ENCODE measurements around the gene ERGIC3.
"Not testable (repeated sequence)": the region's sequence is repeated elsewhere in the genome, so short reads cannot be mapped to it uniquely, and the experiment has no call there.

The ERGIC3 gene

GRCh38 chr20:35541783-35542662, at the start of gene ERGIC3:
TSS of gene ERGIC3 (plus strand) at chr20:35542078. CDS start at chr20:35542098, 20 bp downstream.
- DNase-seq: peak; percentile 99

DNA sequence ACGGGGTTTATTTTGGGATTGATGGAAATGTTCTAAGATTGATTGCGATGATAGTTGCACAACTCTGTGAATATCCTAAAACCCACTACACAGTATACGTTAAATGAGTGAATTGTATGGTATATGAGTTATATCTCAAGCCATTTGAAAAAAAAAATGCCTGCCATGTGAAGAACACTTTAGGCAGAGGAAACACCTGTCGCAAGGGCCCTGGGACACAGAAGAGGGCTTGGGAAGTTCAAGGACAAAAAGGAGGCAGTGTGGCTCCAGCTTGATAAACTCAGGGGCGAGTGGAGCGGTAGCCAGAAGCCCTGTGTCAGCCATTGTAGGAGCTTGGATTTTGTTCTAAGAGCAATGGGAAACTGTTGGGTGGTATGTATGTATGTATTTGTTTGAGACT, 49.5 kb upstream of the ERGIC3 start:
- DNase-seq: no peak

DNA sequence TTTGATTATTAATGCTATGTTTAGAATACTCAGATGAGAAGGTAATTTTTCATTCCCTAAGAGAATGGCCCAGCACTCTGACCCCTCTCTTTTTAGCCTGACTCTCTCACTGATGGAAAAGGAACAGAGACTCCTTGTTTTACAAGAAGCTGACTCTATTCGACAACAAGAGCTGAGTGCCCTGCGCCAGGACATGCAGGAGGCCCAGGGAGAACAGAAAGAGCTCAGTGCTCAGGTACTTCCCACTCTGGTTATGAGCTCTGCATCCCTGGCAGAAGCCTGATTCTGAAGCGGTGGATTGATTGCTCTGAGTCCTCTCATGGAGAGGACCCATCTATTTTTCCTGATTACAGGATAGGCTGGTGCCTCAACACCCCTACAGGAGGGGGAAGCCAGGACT, 45.4 kb upstream of the ERGIC3 start:
- DNase-seq: no peak

DNA sequence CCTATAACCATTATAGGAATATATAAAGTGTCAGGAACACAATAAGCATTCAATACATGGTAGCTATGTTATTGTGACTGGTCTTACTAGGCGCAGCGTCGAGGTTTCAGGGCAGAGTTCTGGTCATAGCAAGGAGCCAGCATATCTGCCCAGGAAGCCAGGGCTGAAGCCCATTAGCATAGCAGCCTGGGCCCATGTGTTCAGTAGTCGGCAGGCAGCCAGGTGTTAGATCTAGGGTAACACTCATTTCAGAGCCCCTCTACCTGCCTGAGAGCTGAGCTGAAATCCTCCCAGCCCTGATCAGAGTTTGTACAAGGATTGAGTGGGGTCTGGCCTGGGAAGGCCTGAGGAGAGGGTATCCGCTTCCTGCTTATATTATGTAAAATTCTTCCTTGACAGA, 44.6 kb upstream of the ERGIC3 start:
- DNase-seq: no peak

DNA sequence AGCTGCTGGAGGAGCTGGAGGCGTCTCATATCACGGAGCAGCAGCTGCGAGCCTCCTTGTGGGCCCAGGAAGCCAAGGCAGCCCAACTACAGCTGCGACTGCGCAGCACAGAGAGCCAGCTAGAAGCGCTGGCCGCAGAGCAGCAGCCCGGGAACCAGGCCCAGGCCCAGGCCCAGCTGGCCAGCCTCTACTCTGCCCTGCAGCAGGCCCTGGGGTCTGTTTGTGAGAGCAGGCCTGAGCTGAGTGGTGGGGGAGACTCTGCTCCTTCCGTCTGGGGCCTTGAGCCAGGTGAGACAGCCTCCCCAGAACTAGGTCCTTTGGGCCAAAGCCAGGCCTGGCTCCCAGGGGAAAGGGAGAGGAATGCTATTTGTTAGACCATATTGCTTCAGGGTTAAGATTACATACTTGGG, 44.1 kb upstream of the ERGIC3 start:
- no peak for DNase-seq

- DNase-seq: no peak
Observed at GRCh38 chr20:35499271-35499670, 42.6 kb upstream of the ERGIC3 start.

- no peak for DNase-seq
Observed at GRCh38 chr20:35502352-35502751, 39.5 kb upstream of the ERGIC3 start.

GRCh38 chr20:35503281-35503680, 38.6 kb upstream of the ERGIC3 start:
- DNase-seq: no peak

- DNase-seq: no peak
Observed at GRCh38 chr20:35503841-35504561, 37.9 kb upstream of the ERGIC3 start.

DNA sequence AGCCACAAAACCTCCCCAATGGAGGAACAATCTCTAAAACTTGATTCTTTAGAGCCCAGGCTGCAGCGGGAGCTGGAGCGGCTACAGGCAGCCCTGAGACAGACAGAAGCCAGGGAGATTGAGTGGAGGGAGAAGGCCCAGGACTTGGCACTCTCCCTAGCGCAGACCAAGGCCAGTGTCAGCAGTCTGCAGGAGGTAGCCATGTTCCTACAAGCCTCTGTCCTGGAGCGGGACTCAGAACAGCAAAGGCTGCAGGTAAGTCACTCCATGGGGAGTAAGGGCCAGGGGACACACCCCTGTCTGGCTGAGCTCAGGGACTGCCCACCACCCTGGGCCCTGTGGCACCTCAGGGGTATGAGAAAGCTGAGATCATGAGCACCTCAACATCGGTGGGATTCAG, 37.1 kb upstream of the ERGIC3 start:
- no peak for DNase-seq

GRCh38 chr20:35506179-35506578, 35.7 kb upstream of the ERGIC3 start:
- no peak for DNase-seq

GRCh38 chr20:35506872-35507638, 34.8 kb upstream of the ERGIC3 start:
- no peak for DNase-seq

DNA sequence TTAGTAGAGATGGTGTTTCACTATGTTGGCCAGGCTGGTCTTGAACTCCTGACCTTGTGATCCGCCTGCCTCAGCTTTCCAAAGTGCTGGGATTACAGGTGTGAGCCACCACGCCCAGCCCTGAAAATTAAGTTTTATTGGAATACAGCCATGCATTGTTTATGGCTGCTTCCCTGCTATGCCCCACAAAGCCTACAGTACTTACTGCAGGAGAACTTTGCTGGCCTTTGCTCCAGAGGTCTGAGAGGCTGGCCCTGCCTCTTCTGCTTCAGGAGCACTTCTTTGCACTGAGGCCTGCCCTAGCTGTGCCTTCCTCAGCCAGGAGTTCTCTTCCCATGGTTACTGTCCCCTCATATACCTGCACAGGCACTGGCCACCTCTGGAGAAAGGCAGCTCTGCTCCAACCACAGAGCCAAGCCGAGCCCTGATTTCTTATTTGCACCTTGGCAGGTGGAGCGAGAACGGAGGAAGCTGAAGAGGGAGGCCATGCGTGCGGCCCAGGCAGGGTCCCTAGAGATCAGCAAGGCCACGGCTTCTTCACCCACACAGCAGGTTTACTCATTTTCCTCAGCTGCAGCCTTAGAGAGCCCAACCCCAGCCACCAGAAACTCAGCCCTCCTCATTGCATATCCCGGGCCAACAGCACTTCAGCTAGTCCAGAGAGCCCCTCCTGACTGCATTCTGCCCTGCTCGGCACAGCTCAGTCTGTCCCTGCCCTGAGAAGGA, 33.2 kb upstream of the ERGIC3 start:
- no peak for DNase-seq

DNA sequence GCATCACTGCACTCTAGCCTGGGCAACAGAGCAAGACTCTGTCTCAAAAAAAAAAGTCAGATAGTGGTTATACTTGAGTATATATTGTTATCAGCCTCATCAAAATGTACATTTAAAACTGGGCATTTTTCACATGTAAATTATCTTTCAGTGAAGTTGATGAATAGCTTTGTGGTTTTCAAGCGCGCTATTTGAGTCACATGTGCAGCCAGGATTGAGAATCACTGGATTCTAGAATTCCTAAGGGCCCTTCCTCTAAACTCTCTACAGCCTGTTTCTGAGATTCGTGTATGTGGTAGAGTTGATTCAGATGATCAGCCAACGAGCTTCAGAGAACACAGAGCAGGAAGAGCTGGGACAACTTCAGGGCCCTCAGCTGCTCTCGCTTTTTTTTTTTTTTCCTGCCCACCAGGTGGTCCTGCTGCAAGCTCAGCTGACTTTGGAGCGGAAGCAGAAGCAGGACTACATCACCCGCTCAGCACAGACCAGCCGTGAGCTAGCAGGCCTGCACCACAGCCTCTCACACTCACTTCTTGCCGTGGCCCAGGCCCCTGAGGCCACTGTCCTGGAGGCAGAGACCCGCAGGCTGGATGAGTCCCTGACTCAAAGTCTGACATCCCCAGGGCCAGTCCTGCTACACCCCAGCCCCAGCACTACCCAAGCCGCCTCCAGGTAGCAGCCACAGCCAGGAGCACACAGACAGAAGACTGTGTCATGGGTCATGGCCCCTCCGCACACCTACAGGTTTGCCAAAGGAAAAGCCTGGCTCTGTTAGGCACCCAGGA, 30.7 kb upstream of the ERGIC3 start:
- DNase-seq: no peak

GRCh38 chr20:35511814-35512420, 30.0 kb upstream of the ERGIC3 start:
- no peak for DNase-seq

DNA sequence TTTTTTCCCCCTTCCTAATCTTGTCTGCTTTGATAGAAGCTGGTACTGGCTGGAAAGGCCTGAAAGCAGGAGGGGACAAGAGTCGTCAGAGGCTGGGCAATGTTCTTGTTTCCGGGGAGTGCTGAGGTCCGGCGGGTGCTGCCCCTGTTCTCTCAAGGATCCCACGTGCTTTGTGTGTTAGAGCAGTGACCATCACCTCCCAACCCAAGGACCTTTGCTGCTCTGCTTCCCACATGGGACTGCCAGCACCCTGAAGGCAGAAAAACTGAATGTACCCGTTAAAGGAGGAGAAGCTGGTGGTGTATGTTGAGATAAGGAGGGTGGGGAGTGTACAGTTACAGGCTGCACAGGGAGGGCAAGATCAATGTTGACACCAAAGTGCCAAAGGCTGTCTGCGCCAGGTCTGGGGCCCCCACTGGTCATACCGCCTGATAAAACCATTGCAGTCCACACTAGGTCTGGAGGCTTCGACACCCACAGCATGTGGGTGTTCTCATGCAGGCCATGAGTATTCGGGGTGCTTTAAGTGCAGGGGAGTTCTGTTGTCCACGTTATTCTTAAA, 27.4 kb upstream of the ERGIC3 start:
- no peak for DNase-seq

GRCh38 chr20:35515341-35515740, 26.5 kb upstream of the ERGIC3 start:
- DNase-seq: no peak

GRCh38 chr20:35515949-35516645, 25.8 kb upstream of the ERGIC3 start:
- no peak for DNase-seq

DNA sequence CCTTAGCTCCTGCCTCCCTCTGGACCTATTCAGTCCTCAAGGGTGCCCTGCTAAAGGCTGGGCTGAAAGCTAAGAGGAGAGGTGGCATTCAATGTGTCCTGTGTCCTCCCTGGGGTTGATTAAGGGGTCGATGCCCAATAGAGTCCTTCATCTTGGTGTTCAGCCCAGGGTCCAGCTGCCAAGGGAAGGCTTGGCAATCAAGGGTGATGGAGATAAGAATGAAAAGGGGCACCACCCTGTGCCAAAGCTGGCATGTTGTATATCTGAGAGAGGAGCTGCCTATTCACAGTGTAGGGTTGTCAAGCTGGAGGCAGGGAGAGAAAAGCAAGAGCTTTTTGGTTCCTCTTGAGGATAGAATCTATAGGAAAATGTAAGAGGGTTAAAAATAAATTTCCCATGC, 24.8 kb upstream of the ERGIC3 start:
- DNase-seq: no peak

GRCh38 chr20:35517767-35518166, 24.1 kb upstream of the ERGIC3 start:
- DNase-seq: not testable (repeated sequence)

All from activated effector memory CD4-positive, alpha-beta T cell treated with anti-CD3 and anti-CD28 coated beads, Interleukin-2, amount 50 U/mL, for 16 hours (primary cell).